Smooth muscle cell (in vitro differentiated cells): ENCODE data around the gene CD207. TPM values are rescaled to one million over a fixed set of nuclear protein-coding genes. Genes with fewer than 3 reads are reported as not detected.

Experiments
- DNase-seq: peaks from one replicate; lab custom pipeline; 2025; ENCODE audit not compliant: unreplicated experiment; lab: John Stamatoyannopoulos, UW
- H2AFZ ChIP-seq: fragments of 200-600 bp; sonication (generic); 2 replicates; pipeline ENCODE4 v1.6.0; 2016; ENCODE audit warnings: antibody characterized with exemption, low read depth, mild to moderate bottlenecking
- H3F3A ChIP-seq: fragments of 200-600 bp; sonication (generic); 2 replicates; pipeline ENCODE4 v1.6.0; 2017; ENCODE audit warnings: antibody characterized with exemption, low read depth
- H3K27ac ChIP-seq: fragments of 200-600 bp; sonication (generic); 2 replicates; pipeline ENCODE4 v1.5.1; 2016; ENCODE audit warnings: low read depth, mild to moderate bottlenecking
- H3K27me3 ChIP-seq: fragments of 200-600 bp; sonication (generic); 2 replicates; pipeline ENCODE4 v1.6.1; 2016; ENCODE audit warnings: low read depth, mild to moderate bottlenecking
- H3K36me3 ChIP-seq: fragments of 200-600 bp; sonication (generic); 2 replicates; pipeline ENCODE4 v1.5.1; 2016; ENCODE audit warnings: low read depth
- H3K4me1 ChIP-seq: fragments of 200-600 bp; sonication (generic); 2 replicates; pipeline ENCODE4 v1.5.1; 2016; ENCODE audit warnings: low read depth
- H3K4me2 ChIP-seq: fragments of 200-600 bp; sonication (generic); 2 replicates; pipeline ENCODE4 v1.6.0; 2016; ENCODE audit warnings: mild to moderate bottlenecking
- H3K4me3 ChIP-seq: fragments of 200-600 bp; sonication (generic); 2 replicates; pipeline ENCODE4 v1.5.1; 2016; ENCODE audit warnings: mild to moderate bottlenecking
- H3K79me2 ChIP-seq: fragments of 200-600 bp; sonication (generic); 2 replicates; pipeline ENCODE4 v1.6.0; 2016; ENCODE audit warnings: low read depth, mild to moderate bottlenecking
- H3K9ac ChIP-seq: fragments of 200-600 bp; sonication (generic); 2 replicates; pipeline ENCODE4 v1.6.0; 2016; ENCODE audit warnings: low read depth
- H3K9me3 ChIP-seq: fragments of 200-600 bp; sonication (generic); replicated peaks from 2 replicates; pipeline ENCODE4 v1.5.1; 2016; ENCODE audit warnings: low read depth
- H4K20me1 ChIP-seq: fragments of 200-600 bp; sonication (generic); 2 replicates; pipeline ENCODE4 v1.6.0; 2016; ENCODE audit warnings: low read depth
- CTCF ChIP-seq: fragments of 200-600 bp; sonication (generic); IDR thresholded peaks from 2 replicates; pipeline ENCODE4 v1.5.1; 2017; ENCODE audit warnings: borderline replicate concordance, mild to moderate bottlenecking, antibody characterized with exemption; ENCODE audit not compliant: insufficient read depth, poor library complexity, severe bottlenecking
- WGBS: methylation state at CpG from one replicate; pipeline ENCODE4 v1.1.7; 2016; ENCODE audit warnings: low lambda C conversion rate; 5-methylcytosine and 5-hydroxymethylcytosine counted together
- polyA plus RNA-seq: library from polyadenylated mRNA; unstranded; fragments of >200 nt; fragmentation: Nextera tagmentation; extraction: Ambion mirVana; gene quantifications from 2 replicates; pipeline ENCODE4 v1.2.1, GENCODE V29; 2016
- total RNA-seq: library from RNA; depleted of rRNA; stranded (reverse); fragments of >200 nt; gene quantifications from 2 replicates; pipeline ENCODE4 v1.2.3, GENCODE V29; 2014

The CD207 gene
- total and polyA plus RNA-seq, 2 experiments from 2014 or later = not detected

DNA sequence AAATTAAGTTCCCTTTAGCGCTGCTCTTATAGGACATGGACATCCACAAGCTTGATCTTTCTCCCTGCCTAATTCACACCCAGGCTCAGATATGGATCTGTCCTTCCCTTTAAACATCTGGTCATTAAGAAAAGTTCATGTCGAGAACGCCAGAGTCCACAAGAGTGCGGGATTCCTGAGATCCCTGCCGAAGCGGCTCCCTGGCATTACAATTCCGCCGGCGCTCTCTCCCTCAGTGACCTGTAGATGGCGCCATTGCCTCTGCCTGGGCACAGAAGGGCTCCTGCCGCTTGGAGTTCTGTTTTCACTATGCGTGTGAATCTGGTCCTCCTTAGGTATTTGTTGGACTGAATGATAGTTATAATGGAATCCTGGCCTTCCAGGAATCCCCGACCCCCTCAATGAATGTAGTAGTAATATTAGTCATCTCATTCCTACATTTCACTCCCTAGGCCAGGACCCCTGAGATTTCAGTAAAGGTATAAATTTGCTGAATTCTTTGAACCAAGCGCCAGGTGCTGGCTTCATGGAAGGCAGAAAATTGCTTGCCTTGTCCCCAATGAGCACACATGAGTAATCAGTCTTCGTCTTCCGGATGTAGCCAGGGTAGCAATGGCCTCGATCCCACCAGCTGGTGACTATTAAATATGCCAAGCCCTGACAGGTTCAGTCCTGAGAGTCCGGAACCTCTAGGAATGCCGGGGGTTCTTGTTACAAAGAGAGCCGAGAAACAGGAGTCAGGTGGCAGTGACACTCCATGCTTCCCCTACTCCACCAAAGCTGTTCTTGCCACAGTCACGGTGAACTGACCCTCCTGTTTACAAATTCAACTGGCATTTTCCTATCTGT is 26.4 kb upstream of the CD207 start:
- peak; percentile 95 for TF ChIP-seq CTCF
- Histone ChIP-seq H4K20me1 (no peaks in the 10 kb centered on the region), H3K4me1 (no peaks in the 10 kb centered on the region), H3K9me3 (no peaks in the 10 kb centered on the region), H3K79me2 (no peaks in the 10 kb centered on the region), H3K27ac (no peak overlapping the region), H3K9ac (no peak overlapping the region), H3K36me3 (no peaks in the 10 kb centered on the region), H3K4me3 (no peak overlapping the region), H3K27me3 (peaks cover 97% of the 10 kb centered on the region), H3F3A (no peaks in the 10 kb centered on the region), H2AFZ (no peak overlapping the region), H3K4me2 (peak overlapping the region; percentile 54)
- peak; percentile 49 for DNase-seq
- WGBS = 27% methylated on average over 21 of the region's 21 CpGs

DNA sequence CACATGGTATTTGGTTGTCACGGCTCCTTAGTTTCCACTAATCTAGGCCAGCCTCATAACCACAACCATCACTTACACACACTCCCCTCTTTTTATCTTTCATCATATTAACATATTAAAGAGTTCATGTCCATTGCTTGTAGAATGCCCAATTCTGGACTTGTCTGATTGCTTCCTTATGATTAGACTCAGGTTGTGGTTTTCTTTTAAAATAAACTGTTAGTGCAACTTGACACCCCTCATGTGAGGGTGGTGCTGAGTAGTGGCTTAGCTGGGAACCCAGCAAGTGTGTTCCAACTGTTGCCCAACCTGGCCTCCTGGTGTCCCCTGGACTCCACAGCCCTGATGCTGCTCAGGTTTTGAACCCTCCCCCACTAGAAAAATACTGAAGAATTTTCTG is 20.1 kb upstream of the CD207 start:
- no peaks in the 10 kb centered on the region for H4K20me1 ChIP-seq
- H3K27ac ChIP-seq = no peak overlapping the region
- no peaks in the 10 kb centered on the region for H3K9me3 ChIP-seq
- WGBS = 83% methylated on average over 1 of the region's 1 CpG
- H3K36me3 ChIP-seq = no peaks in the 10 kb centered on the region
- no peak overlapping the region for H2AFZ ChIP-seq
- H3K79me2 ChIP-seq = no peaks in the 10 kb centered on the region
- peaks cover 51% of the 10 kb centered on the region for H3K27me3 ChIP-seq
- H3K4me3 ChIP-seq = no peak overlapping the region
- DNase-seq = no peak
- no peak for TF ChIP-seq CTCF
- H3K4me1 ChIP-seq = no peaks in the 10 kb centered on the region
- no peak overlapping the region for H3K4me2 ChIP-seq
- H3K9ac ChIP-seq = no peak overlapping the region
- no peaks in the 10 kb centered on the region for H3F3A ChIP-seq

DNA sequence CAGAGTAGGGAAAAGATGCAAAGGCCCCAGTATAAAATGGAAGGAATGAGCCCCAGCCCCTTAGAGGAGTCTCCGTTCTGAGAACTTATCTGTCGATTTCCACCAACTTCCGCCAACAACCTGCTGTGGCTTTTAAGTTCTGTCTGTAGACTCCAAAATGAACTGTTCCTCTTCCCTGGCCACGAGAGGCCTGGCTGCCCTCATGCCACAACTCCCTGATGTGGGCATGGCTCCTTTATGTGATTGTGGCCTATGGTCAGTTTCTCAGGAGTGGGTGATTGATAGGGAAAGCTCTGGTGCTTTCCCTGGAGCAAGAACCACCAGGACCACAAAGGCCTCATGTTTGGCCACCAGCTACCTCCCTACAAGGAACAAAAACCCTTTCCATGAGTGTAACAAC is 18.8 kb upstream of the CD207 start:
- no peaks in the 10 kb centered on the region for H3K79me2 ChIP-seq
- no peak for TF ChIP-seq CTCF
- WGBS = 85% methylated on average over 4 of the region's 4 CpGs

DNA sequence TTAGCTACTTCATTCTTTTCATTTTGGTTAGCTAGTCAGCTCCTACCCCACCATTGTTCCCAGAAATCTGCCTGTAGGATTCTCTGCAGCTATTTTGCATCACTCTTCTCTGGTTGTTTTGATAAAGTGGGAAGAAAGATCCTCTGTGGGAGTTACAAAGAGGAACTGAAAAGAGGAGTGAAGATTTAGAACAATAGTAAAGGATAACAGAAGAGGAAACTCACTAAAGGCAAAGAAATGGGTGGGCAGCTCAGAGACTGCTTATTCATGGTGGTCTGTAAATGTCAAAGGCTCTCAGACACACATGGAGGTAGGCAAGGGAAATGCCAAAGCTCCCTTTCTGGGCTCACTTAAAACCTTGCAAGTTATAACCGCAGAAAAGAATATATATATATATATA is 17.2 kb upstream of the CD207 start:
- Histone ChIP-seq H4K20me1 (no peaks in the 10 kb centered on the region), H3K9ac (no peak overlapping the region), H3K9me3 (no peaks in the 10 kb centered on the region), H3K79me2 (no peaks in the 10 kb centered on the region), H3K4me2 (no peak overlapping the region), H3K27me3 (peaks cover 40% of the 10 kb centered on the region), H3K4me3 (no peak overlapping the region), H2AFZ (no peak overlapping the region), H3K36me3 (no peaks in the 10 kb centered on the region), H3K4me1 (no peaks in the 10 kb centered on the region), H3K27ac (no peak overlapping the region), H3F3A (no peaks in the 10 kb centered on the region)
- WGBS = 96% methylated on average over 1 of the region's 1 CpG
- no peak for DNase-seq
- TF ChIP-seq CTCF = no peak

More for the DNA sequence above, 18.8 kb upstream of the CD207 start:
- H3F3A ChIP-seq = no peaks in the 10 kb centered on the region
- H3K4me1 ChIP-seq = no peaks in the 10 kb centered on the region
- no peaks in the 10 kb centered on the region for H3K36me3 ChIP-seq
- no peak for DNase-seq
- no peaks in the 10 kb centered on the region for H3K9me3 ChIP-seq
- no peak overlapping the region for H2AFZ ChIP-seq
- no peak overlapping the region for H3K4me2 ChIP-seq
- H3K27ac ChIP-seq = no peak overlapping the region
- H3K27me3 ChIP-seq = peaks cover 44% of the 10 kb centered on the region
- no peak overlapping the region for H3K4me3 ChIP-seq
- no peaks in the 10 kb centered on the region for H4K20me1 ChIP-seq
- H3K9ac ChIP-seq = no peak overlapping the region
